Activated naive CD4-positive, alpha-beta T cell treated with anti-CD3 and anti-CD28 coated beads for 36 hours (primary cell): ENCODE measurements around the gene PIGU. TPM values are rescaled to one million over a fixed set of nuclear protein-coding genes. Genes with fewer than 3 reads are reported as not detected.
"Not testable (repeated sequence)": the region's sequence is repeated elsewhere in the genome, so short reads cannot be mapped to it uniquely, and the experiment has no call there.

Experiments
- CTCF ChIA-PET: fragments of 350-600 bp; sonication (Branson Sonifier 250); formaldehyde crosslinking; loops from one replicate; lab custom pipeline; 2021; ENCODE audit warnings: antibody characterized with exemption; lab: Charles Lee
- DNase-seq: peaks from one replicate; pipeline ENCODE4 v3.0.0-alpha.2; 2020
- H3K27ac Mint-ChIP-seq: one replicate; pipeline ENCODE4 v1.8.0; 2021; ENCODE audit warnings: mild to moderate bottlenecking, mixed read lengths
- H3K27me3 Mint-ChIP-seq: one replicate; pipeline ENCODE4 v1.8.0; 2021; ENCODE audit warnings: low read depth, mixed read lengths
- H3K36me3 Mint-ChIP-seq: one replicate; pipeline ENCODE4 v1.8.0; 2021; ENCODE audit warnings: low read depth, mixed read lengths
- H3K4me1 Mint-ChIP-seq: one replicate; pipeline ENCODE4 v1.8.0; 2021; ENCODE audit warnings: low read depth, mixed read lengths
- H3K4me3 Mint-ChIP-seq: one replicate; pipeline ENCODE4 v1.8.0; 2021; ENCODE audit warnings: mild to moderate bottlenecking, moderate library complexity, mixed read lengths
- H3K9me3 Mint-ChIP-seq: one replicate; pipeline ENCODE4 v1.8.0; 2021; ENCODE audit warnings: mixed read lengths
- intact Hi-C: fragments of 100-400 bp; cut with micrococcal nuclease; formaldehyde crosslinking; loops from one replicate; pipeline ENCODE4 v1.15.1; 2023
- total RNA-seq, 2 experiments: library from RNA; stranded (reverse); gene quantifications; one replicate each; pipeline ENCODE4 v1.2.3, GENCODE V29; 2021

Gene PIGU
- total RNA-seq, 2 experiments from 2014 or later = 18.8 to 18.9 TPM

DNA sequence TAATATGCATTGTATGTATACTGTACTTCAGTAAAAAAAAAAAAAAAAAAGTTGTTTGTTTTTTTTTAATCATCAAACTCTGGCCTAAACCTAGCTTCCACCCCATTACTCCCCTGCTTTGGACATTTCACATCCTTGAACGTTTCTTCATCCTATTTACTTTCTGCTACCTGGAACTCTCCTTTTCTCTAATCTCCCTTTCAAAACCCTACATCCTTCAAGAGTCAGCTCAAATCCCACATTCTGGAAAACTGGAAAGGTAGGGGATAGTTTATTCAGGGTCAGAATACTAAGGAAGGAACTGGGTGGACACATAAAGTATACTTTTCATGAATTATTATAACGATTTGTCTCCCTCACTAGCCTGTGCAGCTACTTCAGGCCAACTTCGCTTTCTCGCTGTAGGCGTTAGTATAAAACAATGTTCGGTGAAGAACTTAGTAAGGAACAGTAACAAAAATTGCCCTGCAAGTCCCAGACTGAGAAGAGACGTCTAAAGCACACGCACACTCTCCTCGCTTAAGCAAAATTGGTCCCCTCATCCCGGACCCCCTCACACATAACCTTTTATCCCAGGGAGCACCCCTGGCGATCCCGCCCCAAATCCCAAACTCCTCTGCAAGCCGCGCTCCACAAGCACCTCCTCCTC, 775 bp downstream of the PIGU start:
- H3K4me1 Mint-ChIP-seq = peaks cover 29% of the 10 kb centered on the region
- peak overlapping the region; percentile 90 for H3K27ac Mint-ChIP-seq
- peak; percentile 4 for DNase-seq
- peak overlapping the region; percentile 97 for H3K4me3 Mint-ChIP-seq
- intact Hi-C loops = loop anchor here (2.0 to 5.0 kb wide), 4 partner anchors 159 to 1184 kb away; partner anchors contain the start of genes CBFA2T2, CHMP4B, DYNLRB1 and ITCH
- CTCF ChIA-PET = interaction anchor here (1.2 kb wide), 1 partner anchor 565 kb away, joined by 7 read pairs; no protein-coding TSS in a partner anchor
- H3K9me3 Mint-ChIP-seq = no peaks in the 10 kb centered on the region
- H3K27me3 Mint-ChIP-seq = no peaks in the 10 kb centered on the region
- H3K36me3 Mint-ChIP-seq = no peaks in the 10 kb centered on the region

DNA sequence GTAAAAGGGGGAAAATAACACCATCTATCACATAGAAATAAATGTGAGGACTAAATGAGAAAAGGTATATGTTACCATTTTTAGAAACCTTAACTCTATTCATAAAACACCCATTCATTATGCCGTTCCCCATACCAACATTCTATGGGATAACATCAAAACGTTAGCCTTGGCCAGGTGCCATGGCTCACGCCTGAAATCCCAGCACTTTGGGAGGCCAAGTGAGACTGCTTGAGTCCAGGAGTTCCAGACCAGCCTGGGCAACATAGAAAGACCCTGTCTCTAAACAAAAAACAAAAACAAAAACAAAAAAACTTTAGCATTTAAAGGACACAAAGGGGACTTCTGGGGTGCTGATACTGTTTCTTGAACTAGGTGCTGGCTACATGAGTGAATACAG, 1.3 kb downstream of the PIGU start:
- CTCF ChIA-PET = interaction anchor here (1.2 kb wide), 1 partner anchor 566 kb away, joined by 7 read pairs; no protein-coding TSS in a partner anchor
- H3K36me3 Mint-ChIP-seq = no peaks in the 10 kb centered on the region
- no peak overlapping the region for H3K27ac Mint-ChIP-seq
- no peak for DNase-seq
- H3K27me3 Mint-ChIP-seq = no peaks in the 10 kb centered on the region
- H3K4me1 Mint-ChIP-seq = peaks cover 27% of the 10 kb centered on the region
- no peak overlapping the region for H3K4me3 Mint-ChIP-seq
- no peaks in the 10 kb centered on the region for H3K9me3 Mint-ChIP-seq
- intact Hi-C loops = loop anchor here (5.0 kb wide), 2 partner anchors 863 to 1183 kb away; partner anchors contain the start of genes CBFA2T2 and CHMP4B

DNA sequence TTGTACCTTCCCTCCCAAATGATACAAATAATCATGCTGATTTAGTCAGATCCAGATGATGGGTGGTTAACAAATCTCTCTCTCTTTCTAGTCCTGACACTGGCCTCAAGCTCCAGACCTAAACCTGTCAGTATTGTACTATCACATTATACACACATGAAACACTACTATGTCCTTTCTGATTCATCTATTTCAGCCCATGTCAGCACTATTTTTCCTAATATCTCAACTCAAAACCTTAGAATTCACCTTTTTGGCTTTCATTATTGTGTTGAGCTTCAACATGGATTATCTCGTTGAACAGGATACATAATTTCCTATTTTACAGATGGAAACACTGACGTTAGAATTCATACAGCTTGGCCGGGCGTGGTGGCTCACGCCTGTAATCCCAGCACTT, 3.5 kb downstream of the PIGU start:
- Mint-ChIP-seq H3K27me3 (no peaks in the 10 kb centered on the region), H3K9me3 (no peaks in the 10 kb centered on the region), H3K27ac (no peak overlapping the region), H3K36me3 (no peaks in the 10 kb centered on the region), H3K4me1 (peaks cover 23% of the 10 kb centered on the region), H3K4me3 (no peak overlapping the region)
- no peak for DNase-seq
- CTCF ChIA-PET = interaction anchor here (1.0 kb wide), 1 partner anchor 34 kb away, joined by 3 read pairs; no protein-coding TSS in a partner anchor
- intact Hi-C loops = no loop called here

DNA sequence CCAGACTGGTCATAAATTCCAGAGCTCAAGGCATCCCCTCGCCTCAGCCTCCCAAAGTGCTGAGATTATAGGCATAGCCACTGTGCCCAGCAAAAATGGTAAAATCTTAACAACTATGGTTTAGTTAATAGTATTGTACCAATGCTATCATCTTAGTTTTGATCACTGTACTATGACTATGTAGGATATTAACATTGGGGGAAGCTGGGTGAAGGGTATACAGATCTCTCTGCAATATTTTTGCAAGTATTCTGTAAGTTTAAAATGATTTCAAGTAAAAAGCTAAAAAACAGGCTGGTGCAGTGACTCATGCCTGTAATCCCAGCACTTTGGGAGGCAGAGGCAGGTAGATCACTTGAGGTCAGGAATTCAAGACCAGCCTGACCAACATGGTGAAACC, 7.8 kb downstream of the PIGU start:
- no peak overlapping the region for H3K4me3 Mint-ChIP-seq
- no peaks in the 10 kb centered on the region for H3K27me3 Mint-ChIP-seq
- DNase-seq = no peak
- H3K9me3 Mint-ChIP-seq = no peaks in the 10 kb centered on the region
- H3K4me1 Mint-ChIP-seq = peaks cover 8% of the 10 kb centered on the region
- CTCF ChIA-PET = interaction anchor here (0.6 to 1.2 kb wide), 2 partner anchors 30 to 100 kb away, joined by 3 read pairs; no protein-coding TSS in a partner anchor
- intact Hi-C loops = no loop called here
- no peak overlapping the region for H3K27ac Mint-ChIP-seq
- no peaks in the 10 kb centered on the region for H3K36me3 Mint-ChIP-seq

DNA sequence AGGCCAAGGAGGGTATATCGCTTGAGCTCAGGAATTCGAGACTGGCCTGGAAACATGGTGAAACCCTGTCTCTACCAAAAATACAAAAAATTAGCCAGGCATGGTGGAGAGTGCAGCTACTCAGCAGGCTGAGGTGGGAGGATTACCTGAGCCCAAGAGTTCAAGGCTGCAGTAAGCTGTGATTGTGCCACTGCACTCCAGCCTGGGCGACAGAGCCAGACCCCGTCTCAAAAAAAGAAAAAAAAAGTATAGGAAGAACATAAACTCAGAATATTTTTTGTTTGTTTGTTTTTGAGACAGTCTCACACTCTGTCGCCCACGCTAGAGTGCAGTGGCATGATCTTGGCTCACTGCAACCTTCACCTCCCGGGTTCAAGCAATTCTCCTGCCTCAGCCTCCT, 12.1 kb downstream of the PIGU start:
- intact Hi-C loops, H3K36me3 Mint-ChIP-seq, DNase-seq, H3K4me1 Mint-ChIP-seq, H3K27ac Mint-ChIP-seq, H3K9me3 Mint-ChIP-seq, H3K27me3 Mint-ChIP-seq, H3K4me3 Mint-ChIP-seq: not testable (repeated sequence)
- CTCF ChIA-PET = interaction anchor here (0.6 kb wide), 1 partner anchor 191 kb away, joined by 3 read pairs; no protein-coding TSS in a partner anchor

DNA sequence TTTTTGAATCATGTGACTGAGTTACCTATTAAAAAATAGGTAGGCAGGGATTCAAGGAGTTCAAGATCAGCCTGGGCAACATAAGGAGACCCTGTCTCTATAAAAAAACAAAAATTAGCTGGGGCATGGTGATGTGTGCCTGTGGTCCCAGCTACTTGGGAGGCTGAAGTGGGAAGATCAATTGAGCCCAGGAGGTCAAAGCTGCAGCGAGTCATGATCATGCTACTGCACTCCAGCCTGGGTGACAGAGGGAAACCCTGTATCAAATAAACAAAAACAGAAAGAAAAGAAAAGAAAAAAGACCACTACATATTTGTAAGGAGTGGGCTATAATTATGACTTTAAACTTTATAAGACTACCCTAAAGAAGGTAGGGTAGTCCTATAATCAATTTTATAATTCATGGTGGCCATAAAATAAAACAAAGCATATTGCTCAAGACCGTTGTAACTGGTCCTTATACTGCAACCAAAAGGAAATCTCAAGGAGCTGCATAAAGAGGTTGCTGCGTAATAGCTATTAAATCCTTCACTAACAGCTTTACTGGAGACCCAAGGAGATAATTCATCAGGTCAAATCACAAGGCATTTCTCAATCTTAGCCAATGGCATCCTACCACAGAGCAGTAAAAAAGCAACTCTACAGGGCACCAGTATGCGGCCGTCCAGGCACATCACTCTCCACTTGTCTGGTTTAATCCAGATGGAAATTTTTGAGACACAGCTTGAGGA, 13.5 kb downstream of the PIGU start:
- no peak overlapping the region for H3K27ac Mint-ChIP-seq
- CTCF ChIA-PET = interaction anchor here (0.6 kb wide), 1 partner anchor 569 kb away, joined by 5 read pairs; no protein-coding TSS in a partner anchor
- DNase-seq = no peak
- H3K27me3 Mint-ChIP-seq = no peaks in the 10 kb centered on the region
- peaks cover 6% of the 10 kb centered on the region for H3K4me1 Mint-ChIP-seq
- no peaks in the 10 kb centered on the region for H3K9me3 Mint-ChIP-seq
- H3K36me3 Mint-ChIP-seq = no peaks in the 10 kb centered on the region
- intact Hi-C loops = no loop called here
- no peak overlapping the region for H3K4me3 Mint-ChIP-seq

DNA sequence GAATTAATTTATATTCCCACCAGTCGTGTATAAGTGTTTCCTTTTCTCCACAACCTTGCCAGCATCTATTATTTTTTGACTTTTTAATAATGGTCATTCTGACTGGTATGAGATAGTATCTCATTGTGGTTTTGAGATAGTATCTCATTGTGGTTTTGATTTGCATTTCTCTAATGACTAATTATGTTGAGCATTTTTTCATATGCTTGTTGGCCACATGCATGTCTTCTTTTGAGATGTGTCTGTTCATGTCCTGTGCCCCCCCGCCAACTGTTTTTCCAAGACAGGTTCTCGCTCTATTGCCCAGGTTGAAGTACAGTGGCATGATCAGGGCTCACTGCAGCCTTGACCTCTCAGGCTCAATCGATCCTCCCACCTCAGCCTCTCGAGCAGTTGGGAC, 15.1 kb downstream of the PIGU start:
- H3K36me3 Mint-ChIP-seq, H3K27me3 Mint-ChIP-seq, H3K27ac Mint-ChIP-seq, H3K9me3 Mint-ChIP-seq, H3K4me3 Mint-ChIP-seq, H3K4me1 Mint-ChIP-seq, DNase-seq, intact Hi-C loops: not testable (repeated sequence)
- CTCF ChIA-PET = interaction anchor here (0.6 kb wide), 1 partner anchor 12 kb away, joined by 3 read pairs; no protein-coding TSS in a partner anchor

DNA sequence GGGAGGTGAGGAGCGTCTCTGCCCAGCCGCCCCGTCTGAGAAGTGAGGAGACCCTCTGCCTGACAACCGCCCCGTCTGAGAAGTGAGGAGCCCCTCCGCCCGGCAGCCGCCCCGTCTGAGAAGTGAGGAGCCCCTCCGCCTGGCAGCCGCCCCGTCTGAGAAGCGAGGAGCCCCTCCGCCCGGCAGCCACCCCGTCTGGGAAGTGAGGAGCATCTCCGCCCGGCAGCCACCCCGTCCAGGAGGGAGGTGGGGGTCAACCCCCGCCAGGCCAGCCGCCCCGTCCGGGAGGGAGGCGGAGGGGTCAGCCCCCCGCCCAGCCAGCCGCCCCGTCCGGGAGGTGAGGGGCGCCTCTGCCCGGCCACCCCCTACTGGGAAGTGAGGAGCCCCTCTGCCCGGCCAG, 18.2 kb downstream of the PIGU start:
- H3K4me3 Mint-ChIP-seq, H3K27me3 Mint-ChIP-seq, H3K36me3 Mint-ChIP-seq, H3K27ac Mint-ChIP-seq, CTCF ChIA-PET, H3K4me1 Mint-ChIP-seq, intact Hi-C loops, DNase-seq, H3K9me3 Mint-ChIP-seq: not testable (repeated sequence)

DNA sequence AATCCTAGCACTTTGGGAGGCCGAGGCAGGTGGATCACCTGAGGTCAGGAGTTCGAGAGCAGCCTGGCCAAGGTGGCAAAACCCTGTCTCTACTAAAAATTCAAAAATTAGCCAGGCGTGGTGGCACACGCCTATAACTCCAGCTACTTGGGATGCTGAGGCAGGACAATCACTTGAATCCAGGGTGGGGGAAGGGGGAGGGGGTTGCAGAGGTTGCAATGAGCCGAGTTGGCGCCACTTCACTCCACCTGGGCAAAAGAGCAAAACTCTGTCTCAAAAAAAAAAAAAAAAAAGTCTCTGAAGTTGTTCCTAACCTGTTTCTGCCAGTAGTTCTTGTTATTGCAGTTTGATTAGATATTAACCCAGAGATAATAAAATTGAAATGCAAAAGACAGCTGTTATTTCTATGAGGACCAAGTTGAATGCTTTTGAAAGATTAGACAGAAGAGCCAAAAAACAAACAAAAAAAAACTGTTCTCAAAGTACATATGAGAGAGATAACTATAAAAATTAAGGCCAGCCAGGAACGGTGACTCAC, 22.6 kb downstream of the PIGU start:
- H3K4me3 Mint-ChIP-seq = no peak overlapping the region
- H3K4me1 Mint-ChIP-seq = no peaks in the 10 kb centered on the region
- intact Hi-C loops = no loop called here
- no peaks in the 10 kb centered on the region for H3K27me3 Mint-ChIP-seq
- H3K36me3 Mint-ChIP-seq = peaks cover 11% of the 10 kb centered on the region
- CTCF ChIA-PET = no interaction called here
- no peak for DNase-seq
- H3K27ac Mint-ChIP-seq = no peak overlapping the region
- no peaks in the 10 kb centered on the region for H3K9me3 Mint-ChIP-seq

DNA sequence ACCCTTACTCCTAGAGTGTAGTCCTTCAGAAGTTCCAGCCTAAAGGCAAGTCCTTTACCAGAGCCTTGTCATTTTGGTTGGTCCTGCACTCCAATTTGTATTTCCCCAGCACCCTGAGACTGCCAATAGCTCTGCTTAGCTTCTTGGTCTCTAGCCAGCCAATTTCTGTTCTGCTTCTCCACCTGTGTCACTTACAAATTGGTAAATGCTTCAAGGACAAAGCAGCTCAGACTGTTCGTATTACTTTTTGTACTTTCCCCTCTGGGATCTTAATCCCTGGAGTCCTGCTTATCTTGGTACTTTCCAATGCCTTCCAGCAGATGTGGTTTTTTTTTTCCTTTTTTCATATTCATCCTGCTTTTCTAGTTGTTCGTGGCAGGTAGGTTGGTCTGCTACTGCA, 25.7 kb downstream of the PIGU start:
- no peak for DNase-seq
- CTCF ChIA-PET = interaction anchor here (0.8 to 1.2 kb wide), 2 partner anchors 114 to 338 kb away, joined by 3 read pairs; no protein-coding TSS in a partner anchor
- no peaks in the 10 kb centered on the region for H3K27me3 Mint-ChIP-seq
- H3K4me3 Mint-ChIP-seq = no peak overlapping the region
- intact Hi-C loops = no loop called here
- no peak overlapping the region for H3K27ac Mint-ChIP-seq
- no peaks in the 10 kb centered on the region for H3K4me1 Mint-ChIP-seq
- H3K36me3 Mint-ChIP-seq = peaks cover 11% of the 10 kb centered on the region
- no peaks in the 10 kb centered on the region for H3K9me3 Mint-ChIP-seq

DNA sequence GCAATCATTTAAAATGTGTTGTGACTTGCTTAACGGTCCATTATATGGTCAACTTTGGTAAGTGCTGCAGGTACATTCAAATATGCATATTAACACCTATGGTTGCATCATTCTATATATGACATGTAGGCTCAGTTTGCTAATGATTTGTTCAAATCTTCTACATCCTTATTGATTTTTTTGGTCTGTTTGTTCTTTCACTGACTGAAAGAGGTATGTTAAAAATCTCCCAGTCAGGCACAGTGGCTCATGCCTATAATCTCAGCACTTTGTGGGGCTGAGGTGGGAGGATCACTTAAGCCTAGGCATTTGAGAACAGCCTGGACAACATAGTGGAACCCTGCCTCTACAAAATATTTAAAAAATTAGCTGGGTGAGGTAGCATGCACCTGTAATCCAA, 29.2 kb downstream of the PIGU start:
- CTCF ChIA-PET = interaction anchor here (0.6 kb wide), 1 partner anchor 1346 kb away, joined by 3 read pairs; no protein-coding TSS in a partner anchor
- H3K4me3 Mint-ChIP-seq = no peak overlapping the region
- no peaks in the 10 kb centered on the region for H3K4me1 Mint-ChIP-seq
- intact Hi-C loops = no loop called here
- H3K27me3 Mint-ChIP-seq = no peaks in the 10 kb centered on the region
- peaks cover 5% of the 10 kb centered on the region for H3K36me3 Mint-ChIP-seq
- no peaks in the 10 kb centered on the region for H3K9me3 Mint-ChIP-seq
- DNase-seq = no peak
- H3K27ac Mint-ChIP-seq = no peak overlapping the region

DNA sequence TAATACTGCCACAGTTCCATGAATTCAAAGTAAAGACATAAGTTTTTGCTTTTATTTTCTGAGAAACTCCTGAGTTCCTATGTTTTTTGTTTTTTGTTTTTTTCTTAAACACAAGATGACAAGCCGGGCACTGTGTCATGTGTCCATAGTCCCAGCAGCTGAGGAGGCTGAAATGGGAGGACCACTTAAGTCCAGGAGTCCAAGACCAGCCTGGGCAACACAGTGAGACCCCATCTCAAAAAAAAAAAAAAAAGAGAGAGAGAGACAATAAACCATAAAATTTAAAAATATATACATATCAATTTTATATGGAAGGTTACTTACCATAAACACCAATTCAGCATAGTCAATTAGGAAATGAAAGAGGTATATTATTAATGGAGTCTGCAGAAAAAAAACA, 31.9 kb downstream of the PIGU start:
- H3K4me3 Mint-ChIP-seq = no peak overlapping the region
- H3K36me3 Mint-ChIP-seq = no peaks in the 10 kb centered on the region
- intact Hi-C loops = no loop called here
- no peaks in the 10 kb centered on the region for H3K4me1 Mint-ChIP-seq
- no peaks in the 10 kb centered on the region for H3K9me3 Mint-ChIP-seq
- H3K27me3 Mint-ChIP-seq = no peaks in the 10 kb centered on the region
- CTCF ChIA-PET = no interaction called here
- DNase-seq = no peak
- no peak overlapping the region for H3K27ac Mint-ChIP-seq
